Hematopoietic multipotent progenitor cell treated with erythropoietin and hydrocortisone succinate and interleukin-3 and kit ligand, for 15 days (in vitro differentiated cells): ENCODE data around the gene CD247.
"Not testable (repeated sequence)": the region's sequence is repeated elsewhere in the genome, so short reads cannot be mapped to it uniquely, and the experiment has no call there.

Experiments
- DNase-seq: peaks from one replicate; pipeline ENCODE4 v3.0.0-alpha.2; 2015; ENCODE audit warnings: low spot score

CD247 gene

DNA sequence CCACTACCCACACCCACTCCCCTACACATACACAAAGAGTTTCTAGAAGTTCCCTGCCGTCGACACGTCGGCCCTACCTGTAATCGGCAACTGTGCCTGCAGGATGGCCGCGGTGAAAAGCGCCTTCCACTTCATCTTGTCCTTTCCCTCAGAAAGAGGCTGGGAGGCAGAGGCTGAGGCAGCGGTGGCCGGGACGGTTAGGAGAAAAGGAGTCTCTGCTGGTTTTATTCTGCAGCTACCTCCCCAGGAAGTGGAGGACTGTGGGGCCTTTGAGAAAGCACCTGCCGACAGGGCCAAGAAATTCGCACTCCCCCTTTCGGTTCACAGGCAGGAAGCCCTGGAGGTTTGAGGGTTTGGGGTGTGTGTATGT, at the start of gene CD247:
Gene CD247 (minus strand): TSS at position 199 of the 370 bp plus-strand sequence. CDS start 64 bp downstream, at position 135.
- DNase-seq: no peak

DNA sequence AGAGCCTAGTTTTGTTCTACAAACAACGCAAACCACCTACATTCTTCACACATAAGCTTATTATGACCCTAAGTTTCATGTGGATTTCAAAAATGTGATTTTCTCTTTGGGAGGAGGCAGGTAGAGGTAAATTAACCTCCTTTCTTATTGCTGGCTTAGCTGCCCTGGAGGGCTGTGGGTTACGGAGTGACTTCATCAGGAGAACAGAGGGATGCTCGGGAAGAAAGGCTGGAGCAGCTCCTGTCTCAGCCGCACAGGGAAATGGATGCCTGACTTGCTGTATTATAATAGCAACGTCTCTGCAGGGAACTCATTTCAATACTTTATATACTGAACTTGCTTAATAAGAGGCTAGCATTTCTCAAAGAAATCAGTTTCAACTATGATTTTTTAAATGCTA, 49.3 kb upstream of the CD247 start:
- no peak for DNase-seq

- DNase-seq: no peak
Observed at GRCh38 chr1:167566766-167567165, 48.4 kb upstream of the CD247 start.

DNA sequence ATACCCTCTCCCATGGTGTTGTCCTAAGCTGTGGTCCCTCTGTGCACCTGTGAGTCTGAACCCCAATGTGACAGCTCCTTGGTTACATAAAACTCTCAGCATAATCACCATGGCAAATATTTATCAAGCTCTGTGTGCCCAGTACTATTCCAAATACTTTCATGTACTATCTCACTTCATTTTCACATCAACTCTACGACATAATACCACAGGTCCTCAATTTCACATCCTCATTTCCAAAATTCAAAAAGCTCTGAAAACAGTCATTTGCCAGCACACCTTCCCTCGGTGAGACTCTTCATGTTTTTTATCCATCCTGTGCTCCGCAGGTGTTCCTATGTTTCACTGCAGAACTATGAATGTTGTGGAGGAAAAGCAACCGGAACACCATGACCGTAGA, 47.6 kb upstream of the CD247 start:
- no peak for DNase-seq

GRCh38 chr1:167564612-167565270, 46.4 kb upstream of the CD247 start:
- DNase-seq: no peak

GRCh38 chr1:167563579-167564246, 45.4 kb upstream of the CD247 start:
- DNase-seq: no peak

GRCh38 chr1:167562702-167563101, 44.4 kb upstream of the CD247 start:
- no peak for DNase-seq

GRCh38 chr1:167561753-167562152, 43.4 kb upstream of the CD247 start:
- DNase-seq: no peak

DNA sequence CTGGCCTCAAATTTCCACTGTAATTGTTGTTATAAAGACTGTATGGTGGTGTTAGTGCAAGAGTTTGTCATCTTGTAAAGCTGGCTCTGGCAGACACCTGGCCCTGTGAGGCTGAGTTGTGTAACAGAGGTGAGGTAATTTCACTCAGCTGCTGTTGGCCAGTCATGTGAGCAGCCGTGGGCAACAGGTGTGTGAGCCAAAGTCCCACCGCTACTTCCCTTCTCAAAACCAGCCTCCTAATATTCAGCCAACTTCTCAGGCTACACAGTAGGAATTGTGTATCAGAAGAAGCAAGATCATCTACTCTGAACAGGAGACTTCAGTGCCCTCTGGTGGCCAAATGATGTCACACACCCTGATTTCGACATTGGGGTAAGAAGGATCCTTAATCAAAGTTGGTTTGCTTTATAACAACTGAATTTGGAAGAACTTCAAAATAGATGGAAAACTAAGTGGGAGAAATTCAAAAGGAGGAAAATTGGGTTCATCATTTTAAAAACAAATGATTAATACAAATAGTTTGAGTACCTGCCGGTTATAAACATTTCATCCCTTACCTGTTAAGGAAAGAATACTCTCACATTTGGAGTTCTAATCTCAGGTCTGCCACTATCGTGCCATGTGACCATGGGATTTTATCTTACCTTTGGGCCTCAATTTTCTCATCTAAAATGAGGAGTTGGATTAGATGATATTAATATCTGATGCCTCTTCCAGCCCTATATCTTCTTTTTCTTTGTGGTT, 37.8 kb upstream of the CD247 start:
- DNase-seq: peak; percentile 86

DNA sequence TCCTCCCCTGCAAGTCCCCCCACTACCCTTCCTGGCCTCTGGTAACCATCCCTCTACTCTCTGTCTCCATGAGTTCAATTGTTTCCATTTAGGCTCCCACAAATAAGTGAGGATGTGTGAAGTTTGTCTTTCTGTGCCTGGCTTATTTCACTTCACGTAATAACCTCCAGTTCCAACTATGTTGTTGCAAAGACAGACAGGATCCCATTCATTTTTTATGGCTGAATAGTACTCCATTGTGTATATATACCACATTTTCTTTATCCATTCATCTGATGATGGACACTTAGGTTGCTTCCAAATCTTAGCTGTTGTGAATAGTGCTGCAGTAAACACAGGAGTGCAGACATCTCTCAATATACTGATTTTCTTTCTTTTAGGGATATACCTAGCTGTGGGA, 36.7 kb upstream of the CD247 start:
- not testable (repeated sequence) for DNase-seq

GRCh38 chr1:167554028-167554779, 35.9 kb upstream of the CD247 start:
- DNase-seq: no peak

DNA sequence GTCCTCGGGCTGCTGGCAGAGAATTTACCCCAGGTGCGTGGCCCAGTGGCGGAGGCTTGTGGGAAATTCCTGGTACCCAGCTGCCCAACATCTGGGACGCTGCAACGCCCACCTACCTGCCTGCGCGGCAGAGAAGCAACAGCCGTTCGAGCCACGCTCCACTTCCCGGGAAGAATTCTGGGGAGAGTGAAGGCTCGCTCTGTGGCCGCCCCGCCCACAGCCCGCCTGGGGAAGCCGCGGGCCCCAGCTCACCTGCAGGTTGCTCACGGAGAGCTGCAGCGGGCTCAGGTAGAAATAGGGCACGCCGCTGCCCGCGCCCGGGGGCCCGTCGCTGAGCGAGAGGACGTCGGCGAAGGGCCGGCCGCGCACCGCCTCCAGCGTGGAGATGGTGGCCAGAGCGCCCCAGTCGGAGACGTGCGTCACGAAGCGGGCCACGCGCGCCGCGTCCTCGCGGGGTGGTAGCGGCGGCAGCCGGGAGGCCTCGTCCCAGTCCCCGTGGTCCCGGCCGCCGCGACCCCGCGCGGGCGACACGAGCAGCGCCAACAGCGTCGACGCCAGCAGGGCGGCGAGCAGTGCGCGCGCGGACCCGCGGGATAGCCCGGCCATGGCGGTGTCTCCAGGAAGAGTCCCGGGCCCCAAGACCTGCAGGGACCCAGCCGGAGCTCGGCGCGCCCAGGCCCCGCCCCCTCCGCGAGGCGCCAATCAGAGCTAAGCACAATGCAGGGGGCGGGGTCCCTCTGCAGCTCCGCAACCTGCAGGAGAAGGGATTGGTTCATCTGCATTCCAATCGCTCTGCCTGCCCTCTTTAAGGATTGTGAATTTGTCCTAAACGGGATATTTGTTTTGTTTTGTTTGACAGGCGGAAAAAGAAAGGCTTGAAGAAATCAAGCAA, 35.1 kb upstream of the CD247 start, which contains the start of gene CREG1:
Gene CREG1 (minus strand): TSS at position 627 of the 892 bp plus-strand sequence.
- peak; percentile 92 for DNase-seq

DNA sequence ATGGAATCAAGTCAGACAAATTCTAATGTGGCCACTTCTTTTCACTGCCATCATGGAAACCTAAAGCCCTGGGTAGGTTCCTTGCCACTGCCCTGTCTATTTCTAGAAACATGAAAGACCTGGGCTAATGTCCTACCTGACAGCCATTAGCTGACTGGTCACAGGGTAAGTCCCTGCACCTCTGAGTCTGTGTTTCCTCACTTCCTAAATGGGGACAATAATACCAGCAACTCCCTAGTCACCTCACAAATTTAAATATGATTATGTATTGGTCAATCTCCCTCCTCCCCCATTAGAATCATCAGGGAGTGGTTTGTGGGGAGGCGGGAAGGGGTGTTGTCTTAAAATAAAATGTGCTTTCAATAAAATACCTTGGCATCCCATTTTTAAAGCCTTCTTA, 33.0 kb upstream of the CD247 start:
- peak; percentile 59 for DNase-seq

- DNase-seq: peak; percentile 95
Observed at GRCh38 chr1:167548059-167548932, 30.0 kb upstream of the CD247 start.

DNA sequence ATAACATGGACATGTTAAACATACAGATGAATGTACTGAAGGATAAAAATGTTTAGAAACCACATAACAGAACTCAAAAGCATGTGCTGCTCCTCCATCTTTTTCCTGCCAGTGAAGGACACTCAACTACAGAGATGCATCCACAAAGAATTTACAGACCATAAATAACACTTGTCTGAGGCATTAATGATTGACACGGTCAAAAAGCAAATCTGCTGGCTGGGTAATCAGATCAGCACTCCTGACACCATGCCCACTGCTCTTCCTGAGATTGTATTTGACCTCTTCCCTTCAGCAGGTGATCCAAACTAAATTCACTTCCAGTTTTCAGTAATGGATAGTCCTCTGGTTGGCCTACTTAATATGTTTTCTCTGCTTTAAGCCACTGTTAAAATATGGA, 28.6 kb upstream of the CD247 start:
- no peak for DNase-seq

DNA sequence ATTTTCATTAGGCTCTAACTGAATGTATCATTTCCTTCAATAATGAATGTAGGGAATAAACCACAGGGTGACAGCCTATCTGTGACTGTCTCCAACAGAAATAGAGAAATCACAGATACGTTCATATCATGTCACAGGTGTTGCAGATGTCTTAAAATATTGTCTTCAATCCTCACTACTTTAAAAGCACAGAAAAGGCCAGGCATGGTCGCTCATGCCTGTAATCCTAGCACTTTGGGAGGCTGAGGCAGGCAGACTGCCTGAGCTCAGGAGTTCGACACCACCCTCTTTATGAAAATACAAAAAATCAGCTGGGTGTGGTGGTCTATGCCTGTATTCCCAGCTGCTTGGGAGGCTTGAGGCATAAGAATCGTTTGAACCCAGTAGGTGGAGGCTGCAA, 27.0 kb upstream of the CD247 start:
- DNase-seq: no peak

DNA sequence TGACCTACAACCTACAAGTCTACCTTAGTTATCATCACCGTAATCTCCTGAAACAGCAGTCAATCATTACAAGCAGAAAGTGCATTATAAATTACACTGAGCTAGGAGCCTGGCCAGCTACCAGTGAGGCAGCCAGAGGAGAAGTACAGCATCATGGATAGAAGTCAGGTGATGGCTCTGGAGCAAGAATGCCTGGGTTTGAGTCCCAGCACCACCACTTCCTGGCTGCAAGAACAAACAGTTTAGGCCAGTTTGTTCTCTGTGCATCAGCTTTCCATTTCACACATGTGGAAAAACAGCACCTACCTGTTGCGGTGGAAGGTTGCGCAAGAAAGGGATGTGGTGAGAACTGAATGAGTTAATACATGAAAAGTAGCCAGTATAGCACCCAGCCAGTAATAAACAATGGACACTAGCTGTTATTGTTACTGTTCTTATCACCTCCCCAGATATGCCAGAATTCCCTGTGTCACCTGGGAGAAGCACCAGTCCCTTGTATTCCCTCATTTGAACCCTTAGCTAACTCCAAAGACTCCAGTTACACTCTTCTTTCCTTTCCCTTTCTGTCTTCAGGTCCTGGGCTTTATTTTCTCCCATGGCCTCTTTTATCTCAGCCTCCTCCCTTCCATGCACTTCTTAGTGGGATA, 26.2 kb upstream of the CD247 start:
- no peak for DNase-seq

- peak; percentile 47 for DNase-seq
Observed at GRCh38 chr1:167543199-167543990, 25.1 kb upstream of the CD247 start.
